MM.1S (cell line): Measurements from ENCODE around the gene MYMX.

Experiments
- DNase-seq: peaks from one replicate; pipeline ENCODE4 v3.0.0-alpha.2; 2015
- H2AFZ ChIP-seq: fragments of 300-600 bp; sonication (generic); 2 replicates; pipeline ENCODE4 v1.6.0; 2016; ENCODE audit warnings: antibody characterized with exemption, low read length
- H3F3A ChIP-seq: fragments of 300-600 bp; sonication (generic); 2 replicates; pipeline ENCODE4 v1.6.1; 2016; ENCODE audit warnings: mild to moderate bottlenecking, antibody characterized with exemption, low read length, moderate library complexity, mixed read lengths; ENCODE audit not compliant: insufficient read depth
- H3K27ac ChIP-seq: fragments of 300-600 bp; sonication (generic); 2 replicates; pipeline ENCODE4 v1.5.1; 2016; ENCODE audit warnings: mild to moderate bottlenecking, low read length
- H3K27me3 ChIP-seq: fragments of 300-600 bp; sonication (generic); replicated peaks from 2 replicates; pipeline ENCODE4 v1.6.0; 2016; ENCODE audit warnings: low read length; ENCODE audit not compliant: insufficient read depth
- H3K36me3 ChIP-seq: fragments of 300-600 bp; sonication (generic); replicated peaks from 2 replicates; pipeline ENCODE4 v1.6.1; 2016; ENCODE audit warnings: mild to moderate bottlenecking, low read length, mixed read lengths; ENCODE audit not compliant: insufficient read depth
- H3K4me1 ChIP-seq: fragments of 300-600 bp; sonication (generic); 2 replicates; pipeline ENCODE4 v1.6.1; 2016; ENCODE audit warnings: low read length, mixed read lengths
- H3K4me2 ChIP-seq: fragments of 300-600 bp; sonication (generic); 2 replicates; pipeline ENCODE4 v1.6.0; 2016; ENCODE audit warnings: low read depth, low read length
- H3K4me3 ChIP-seq: fragments of 300-600 bp; sonication (generic); 2 replicates; pipeline ENCODE4 v1.5.1; 2016; ENCODE audit warnings: low read length, mixed read lengths
- H3K79me2 ChIP-seq: fragments of 300-600 bp; sonication (generic); 2 replicates; pipeline ENCODE4 v1.6.1; 2016; ENCODE audit warnings: mixed run types, low read length, mixed read lengths
- H3K9ac ChIP-seq: fragments of 300-600 bp; sonication (generic); 2 replicates; pipeline ENCODE4 v1.6.1; 2016; ENCODE audit warnings: low read length, mixed read lengths
- H3K9me2 ChIP-seq: fragments of 300-600 bp; sonication (generic); replicated peaks from 2 replicates; pipeline ENCODE4 v1.6.1; 2016; ENCODE audit warnings: mild to moderate bottlenecking, low read length, mixed read lengths; ENCODE audit not compliant: insufficient read depth
- H3K9me3 ChIP-seq: fragments of 300-600 bp; sonication (generic); replicated peaks from 2 replicates; pipeline ENCODE4 v1.6.1; 2016; ENCODE audit warnings: mild to moderate bottlenecking, low read length, mixed read lengths; ENCODE audit not compliant: insufficient read depth
- H4K20me1 ChIP-seq: fragments of 300-600 bp; sonication (generic); 2 replicates; pipeline ENCODE4 v1.6.1; 2016; ENCODE audit warnings: mild to moderate bottlenecking, low read length, moderate library complexity, mixed read lengths; ENCODE audit not compliant: insufficient read depth
- EZH2 ChIP-seq: fragments of 300-600 bp; sonication (generic); optimal IDR thresholded peaks from 2 replicates; pipeline ENCODE3; 2017; ENCODE audit warnings: low read depth, mild to moderate bottlenecking, antibody characterized with exemption, low read length, mixed read lengths
- EZH2phosphoT487 ChIP-seq: fragments of 300-600 bp; sonication (generic); IDR thresholded peaks from 2 replicates; pipeline ENCODE4 v1.6.1; 2018; ENCODE audit warnings: antibody characterized with exemption, low read length
- TF ChIP-seq, protein P1 (sequence below): fragments of 300-600 bp; sonication (generic); IDR thresholded peaks from 2 replicates; pipeline ENCODE4 v1.5.1; 2016; ENCODE audit warnings: antibody characterized with exemption, low read length, mixed read lengths

MYMX gene

DNA sequence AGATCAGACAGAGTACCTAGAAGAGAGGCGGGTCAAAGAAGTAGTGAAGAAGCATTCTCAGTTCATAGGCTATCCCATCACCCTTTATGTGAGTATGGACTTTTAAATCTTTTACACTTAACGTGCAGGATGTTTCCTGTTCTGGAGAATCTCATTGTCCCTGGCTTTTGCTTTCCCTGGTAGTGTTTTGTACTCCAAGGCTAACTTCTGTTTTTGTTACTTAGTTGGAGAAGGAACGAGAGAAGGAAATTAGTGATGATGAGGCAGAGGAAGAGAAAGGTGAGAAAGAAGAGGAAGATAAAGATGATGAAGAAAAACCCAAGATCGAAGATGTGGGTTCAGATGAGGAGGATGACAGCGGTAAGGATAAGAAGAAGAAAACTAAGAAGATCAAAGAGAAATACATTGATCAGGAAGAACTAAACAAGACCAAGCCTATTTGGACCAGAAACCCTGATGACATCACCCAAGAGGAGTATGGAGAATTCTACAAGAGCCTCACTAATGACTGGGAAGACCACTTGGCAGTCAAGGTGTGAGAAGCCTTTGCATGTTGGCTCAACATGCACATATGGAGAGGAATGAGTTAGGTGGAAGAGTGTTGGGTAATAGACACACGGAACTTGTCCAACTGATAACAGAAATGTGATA is 33.5 kb downstream of the MYMX start:
- DNase-seq: no peak
- no peak overlapping the region for H2AFZ ChIP-seq
- H3K79me2 ChIP-seq: peaks cover 84% of the 10 kb centered on the region
- peaks cover 83% of the 10 kb centered on the region for H3F3A ChIP-seq
- peaks cover 69% of the 10 kb centered on the region for H4K20me1 ChIP-seq
- no peak for TF ChIP-seq EZH2phosphoT487
- TF ChIP-seq, protein P1, sequence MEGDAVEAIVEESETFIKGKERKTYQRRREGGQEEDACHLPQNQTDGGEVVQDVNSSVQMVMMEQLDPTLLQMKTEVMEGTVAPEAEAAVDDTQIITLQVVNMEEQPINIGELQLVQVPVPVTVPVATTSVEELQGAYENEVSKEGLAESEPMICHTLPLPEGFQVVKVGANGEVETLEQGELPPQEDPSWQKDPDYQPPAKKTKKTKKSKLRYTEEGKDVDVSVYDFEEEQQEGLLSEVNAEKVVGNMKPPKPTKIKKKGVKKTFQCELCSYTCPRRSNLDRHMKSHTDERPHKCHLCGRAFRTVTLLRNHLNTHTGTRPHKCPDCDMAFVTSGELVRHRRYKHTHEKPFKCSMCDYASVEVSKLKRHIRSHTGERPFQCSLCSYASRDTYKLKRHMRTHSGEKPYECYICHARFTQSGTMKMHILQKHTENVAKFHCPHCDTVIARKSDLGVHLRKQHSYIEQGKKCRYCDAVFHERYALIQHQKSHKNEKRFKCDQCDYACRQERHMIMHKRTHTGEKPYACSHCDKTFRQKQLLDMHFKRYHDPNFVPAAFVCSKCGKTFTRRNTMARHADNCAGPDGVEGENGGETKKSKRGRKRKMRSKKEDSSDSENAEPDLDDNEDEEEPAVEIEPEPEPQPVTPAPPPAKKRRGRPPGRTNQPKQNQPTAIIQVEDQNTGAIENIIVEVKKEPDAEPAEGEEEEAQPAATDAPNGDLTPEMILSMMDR: no peak
- no peak for TF ChIP-seq EZH2
- no peaks in the 10 kb centered on the region for H3K27me3 ChIP-seq
- no peaks in the 10 kb centered on the region for H3K9me2 ChIP-seq
- peak overlapping the region; percentile 39; the same call in 1 of the 2 replicates for H3K4me2 ChIP-seq
- H3K9me3 ChIP-seq: no peaks in the 10 kb centered on the region
- H3K27ac ChIP-seq: no peak overlapping the region
- H3K9ac ChIP-seq: no peak overlapping the region
- peaks cover 42% of the 10 kb centered on the region for H3K4me1 ChIP-seq
- H3K36me3 ChIP-seq: peaks cover 20% of the 10 kb centered on the region
- H3K4me3 ChIP-seq: no peak overlapping the region

DNA sequence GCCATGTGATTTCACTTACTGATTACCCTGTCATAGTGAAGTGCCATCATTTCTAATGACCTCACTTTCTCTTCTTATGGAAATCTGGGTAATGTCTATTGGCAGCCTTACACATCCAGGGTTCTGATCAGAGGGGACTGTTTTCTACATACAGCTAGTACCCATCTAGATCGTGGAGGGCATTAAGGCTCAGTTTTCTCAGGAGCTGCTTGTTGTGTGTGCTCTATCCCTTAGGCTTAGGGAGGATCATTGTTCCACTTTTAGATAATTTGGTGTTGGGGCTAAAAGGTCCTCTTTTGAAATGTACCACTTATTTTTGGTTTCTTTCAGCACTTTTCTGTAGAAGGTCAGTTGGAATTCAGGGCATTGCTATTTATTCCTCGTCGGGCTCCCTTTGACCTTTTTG is 34.0 kb downstream of the MYMX start:
- H4K20me1 ChIP-seq: peaks cover 71% of the 10 kb centered on the region
- peaks cover 42% of the 10 kb centered on the region for H3K4me1 ChIP-seq
- H3K9me3 ChIP-seq: no peaks in the 10 kb centered on the region
- peaks cover 82% of the 10 kb centered on the region for H3K79me2 ChIP-seq
- DNase-seq: no peak
- no peak overlapping the region for H3K9ac ChIP-seq
- H3K4me2 ChIP-seq: peak overlapping the region; percentile 39; the same call in 1 of the 2 replicates
- no peaks in the 10 kb centered on the region for H3K27me3 ChIP-seq
- H2AFZ ChIP-seq: no peak overlapping the region
- no peak overlapping the region for H3K4me3 ChIP-seq
- H3K36me3 ChIP-seq: peaks cover 20% of the 10 kb centered on the region
- TF ChIP-seq EZH2 (no peak), EZH2phosphoT487 (no peak)
- TF ChIP-seq, protein P1: no peak
- H3K9me2 ChIP-seq: no peaks in the 10 kb centered on the region
- H3F3A ChIP-seq: peaks cover 84% of the 10 kb centered on the region
- H3K27ac ChIP-seq: no peak overlapping the region

DNA sequence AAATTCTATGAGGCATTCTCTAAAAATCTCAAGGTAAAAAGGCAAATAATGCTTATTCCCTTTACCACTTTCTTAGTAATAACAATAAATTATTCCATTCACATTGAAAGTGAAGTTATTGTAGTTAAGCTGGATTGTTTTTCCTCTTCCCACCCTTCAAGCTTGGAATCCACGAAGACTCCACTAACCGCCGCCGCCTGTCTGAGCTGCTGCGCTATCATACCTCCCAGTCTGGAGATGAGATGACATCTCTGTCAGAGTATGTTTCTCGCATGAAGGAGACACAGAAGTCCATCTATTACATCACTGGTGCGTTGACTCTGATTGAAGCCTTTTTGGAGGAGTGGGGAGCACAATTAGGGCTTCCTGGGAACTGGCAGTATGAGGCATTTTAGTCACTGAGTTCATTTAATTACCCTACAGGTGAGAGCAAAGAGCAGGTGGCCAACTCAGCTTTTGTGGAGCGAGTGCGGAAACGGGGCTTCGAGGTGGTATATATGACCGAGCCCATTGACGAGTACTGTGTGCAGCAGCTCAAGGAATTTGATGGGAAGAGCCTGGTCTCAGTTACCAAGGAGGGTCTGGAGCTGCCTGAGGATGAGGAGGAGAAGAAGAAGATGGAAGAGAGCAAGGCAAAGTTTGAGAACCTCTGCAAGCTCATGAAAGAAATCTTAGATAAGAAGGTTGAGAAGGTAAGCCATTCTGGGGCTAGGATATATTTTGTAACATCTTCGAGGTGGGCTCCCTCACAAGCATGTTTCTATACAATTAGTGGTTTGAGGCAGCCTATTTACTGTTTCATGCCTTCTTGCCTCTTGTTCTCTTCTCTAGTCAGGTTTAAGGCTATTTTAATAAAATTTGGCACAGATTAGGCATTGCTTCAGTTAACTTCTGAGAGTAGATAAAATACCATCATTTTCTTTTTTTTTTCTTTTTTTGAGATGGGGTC is 35.1 kb downstream of the MYMX start:
- Histone ChIP-seq H3K4me1 (peaks cover 45% of the 10 kb centered on the region), H3K9me2 (no peaks in the 10 kb centered on the region), H3K36me3 (peaks cover 20% of the 10 kb centered on the region), H3K27ac (no peak overlapping the region), H3K79me2 (peaks cover 88% of the 10 kb centered on the region), H3K4me2 (peak overlapping the region; percentile 5; the same call in 1 of the 2 replicates), H3F3A (peaks cover 95% of the 10 kb centered on the region), H3K9ac (no peak overlapping the region), H4K20me1 (peaks cover 72% of the 10 kb centered on the region), H3K27me3 (no peaks in the 10 kb centered on the region), H3K4me3 (no peak overlapping the region), H2AFZ (no peak overlapping the region), H3K9me3 (no peaks in the 10 kb centered on the region)
- TF ChIP-seq, protein P1: no peak
- no peak for TF ChIP-seq EZH2phosphoT487
- no peak for TF ChIP-seq EZH2
- DNase-seq: no peak
